OCI-LY7 (cell line): ENCODE results near the gene MOB3B.

Source experiments
- EZH2phosphoT487 ChIP-seq: fragments of 200-600 bp; sonication (generic); IDR thresholded peaks from 2 replicates; pipeline ENCODE4 v1.6.1; 2018; ENCODE audit warnings: low read depth, borderline replicate concordance, mild to moderate bottlenecking, mixed run types, antibody characterized with exemption, low read length, moderate library complexity, mixed read lengths
- TF ChIP-seq, protein P1 (sequence below): fragments of 200-600 bp; sonication (generic); conservative IDR thresholded peaks from 2 replicates; pipeline ENCODE4 v1.5.1; 2014; ENCODE audit warnings: mild to moderate bottlenecking, antibody characterized with exemption, low read length, moderate library complexity, mixed read lengths

DNA sequence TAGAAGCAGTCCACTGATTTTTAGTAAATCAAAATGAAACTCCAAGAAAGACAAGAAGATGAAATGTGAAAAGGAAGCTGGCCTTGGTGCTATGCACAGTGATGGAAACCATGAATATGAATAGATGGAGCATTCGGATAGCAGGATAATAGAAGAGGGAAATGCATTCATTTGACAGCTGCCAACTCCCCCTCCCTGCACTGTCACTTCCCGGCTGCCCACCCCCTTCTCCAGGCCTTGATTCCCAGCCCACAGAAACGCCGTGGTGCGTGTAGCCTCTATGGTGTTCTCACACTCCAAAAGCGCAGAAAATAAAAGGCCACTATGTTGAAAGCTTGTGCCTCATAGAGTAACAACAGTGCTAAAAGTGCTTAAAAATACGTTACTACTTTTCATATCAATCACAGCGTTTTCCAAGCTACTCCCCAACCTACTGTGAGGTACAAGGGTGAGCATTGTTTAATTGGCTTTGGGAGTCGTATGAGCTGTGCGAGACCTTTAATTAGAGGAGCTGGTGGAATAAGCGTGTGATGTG lies 31.7 kb downstream of the MOB3B start:
- TF ChIP-seq, protein P1, sequence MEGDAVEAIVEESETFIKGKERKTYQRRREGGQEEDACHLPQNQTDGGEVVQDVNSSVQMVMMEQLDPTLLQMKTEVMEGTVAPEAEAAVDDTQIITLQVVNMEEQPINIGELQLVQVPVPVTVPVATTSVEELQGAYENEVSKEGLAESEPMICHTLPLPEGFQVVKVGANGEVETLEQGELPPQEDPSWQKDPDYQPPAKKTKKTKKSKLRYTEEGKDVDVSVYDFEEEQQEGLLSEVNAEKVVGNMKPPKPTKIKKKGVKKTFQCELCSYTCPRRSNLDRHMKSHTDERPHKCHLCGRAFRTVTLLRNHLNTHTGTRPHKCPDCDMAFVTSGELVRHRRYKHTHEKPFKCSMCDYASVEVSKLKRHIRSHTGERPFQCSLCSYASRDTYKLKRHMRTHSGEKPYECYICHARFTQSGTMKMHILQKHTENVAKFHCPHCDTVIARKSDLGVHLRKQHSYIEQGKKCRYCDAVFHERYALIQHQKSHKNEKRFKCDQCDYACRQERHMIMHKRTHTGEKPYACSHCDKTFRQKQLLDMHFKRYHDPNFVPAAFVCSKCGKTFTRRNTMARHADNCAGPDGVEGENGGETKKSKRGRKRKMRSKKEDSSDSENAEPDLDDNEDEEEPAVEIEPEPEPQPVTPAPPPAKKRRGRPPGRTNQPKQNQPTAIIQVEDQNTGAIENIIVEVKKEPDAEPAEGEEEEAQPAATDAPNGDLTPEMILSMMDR: no peak
- no peak for TF ChIP-seq EZH2phosphoT487
